ENCODE measurements around the gene NPM1.

NPM1 gene

DNA sequence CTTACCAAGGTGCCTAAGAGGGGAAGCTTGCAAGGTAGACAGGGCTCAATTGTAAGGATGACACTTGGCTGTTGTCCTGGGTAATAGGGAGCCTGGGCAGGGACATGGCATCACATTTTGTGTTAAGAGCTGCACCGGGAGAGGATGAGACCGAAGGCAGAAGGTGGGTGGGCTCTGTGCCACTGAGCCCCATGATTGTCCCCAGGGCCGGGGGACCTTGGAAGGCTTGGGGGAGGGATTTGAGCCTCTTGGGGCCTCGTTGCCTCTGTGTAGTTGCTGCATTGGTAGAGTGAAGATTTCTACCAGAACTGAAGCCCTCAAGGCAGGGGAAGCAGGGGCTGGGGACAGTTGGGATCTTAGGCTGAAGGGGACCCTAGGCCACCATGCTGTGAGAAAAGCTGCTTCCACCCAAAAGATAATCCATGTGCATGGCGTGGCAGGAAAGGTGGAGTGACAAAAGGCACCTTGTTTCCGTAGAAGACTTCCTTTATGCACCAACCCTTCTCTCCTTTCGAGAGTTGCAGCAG, 43.7 kb downstream of the NPM1 start:
- DNase-seq = no peak

DNA sequence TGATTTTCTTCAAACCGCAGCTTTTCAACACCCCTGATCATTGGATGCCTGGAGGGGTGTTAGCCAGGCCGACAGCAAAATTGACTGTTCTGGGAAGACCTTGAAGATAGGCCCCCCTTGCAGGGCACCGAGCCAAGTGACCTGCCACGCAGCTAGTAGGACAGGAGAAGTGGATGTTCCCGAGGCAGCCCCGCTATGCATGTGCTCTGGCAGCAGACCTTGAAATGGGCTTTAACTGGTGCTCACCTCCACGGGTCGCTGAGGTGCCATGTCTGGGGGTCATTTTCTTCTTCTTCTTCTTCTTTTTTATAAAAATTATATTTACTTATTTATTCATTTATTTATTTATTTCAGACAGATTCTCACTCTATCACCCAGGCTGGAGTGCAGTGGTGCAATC, 44.4 kb downstream of the NPM1 start:
- DNase-seq = no peak

DNA sequence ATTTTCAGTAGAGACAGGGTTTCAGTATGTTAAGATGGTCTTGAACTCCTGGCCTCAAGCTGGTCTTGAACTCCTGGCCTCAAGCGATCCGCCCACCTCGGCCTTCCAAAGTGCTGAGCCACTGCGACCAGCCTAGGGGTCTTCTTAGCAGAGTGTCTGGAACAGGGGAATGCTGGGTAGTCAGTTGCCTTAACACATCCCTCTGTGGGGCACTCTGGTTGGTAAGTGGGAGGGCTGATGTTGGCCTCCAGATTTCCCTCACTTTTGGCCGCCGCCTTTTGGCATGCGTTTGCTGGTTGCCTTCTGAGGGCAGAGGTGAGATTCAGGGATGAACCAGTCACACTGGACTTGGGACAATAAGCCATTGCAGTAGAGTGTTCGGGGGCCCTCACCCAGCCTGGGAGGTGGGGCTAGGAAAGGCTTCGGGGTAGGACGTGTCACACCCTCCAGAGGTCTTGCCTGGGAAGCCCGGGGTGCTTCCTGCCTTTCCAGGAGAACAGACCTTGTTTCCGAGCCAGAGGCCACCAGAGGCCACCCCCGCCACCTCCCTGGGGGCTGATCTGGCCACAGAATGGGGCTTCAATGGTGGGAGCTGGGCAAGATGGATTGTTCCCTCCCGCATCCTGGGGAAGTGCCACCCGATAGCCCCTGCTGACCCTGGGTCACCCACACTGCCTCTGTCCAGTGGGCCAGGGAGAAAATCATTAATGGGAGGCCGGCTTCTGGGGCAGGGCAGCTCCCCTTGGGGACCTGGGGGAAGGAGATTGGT, 45.1 kb downstream of the NPM1 start:
- DNase-seq = no peak

DNA sequence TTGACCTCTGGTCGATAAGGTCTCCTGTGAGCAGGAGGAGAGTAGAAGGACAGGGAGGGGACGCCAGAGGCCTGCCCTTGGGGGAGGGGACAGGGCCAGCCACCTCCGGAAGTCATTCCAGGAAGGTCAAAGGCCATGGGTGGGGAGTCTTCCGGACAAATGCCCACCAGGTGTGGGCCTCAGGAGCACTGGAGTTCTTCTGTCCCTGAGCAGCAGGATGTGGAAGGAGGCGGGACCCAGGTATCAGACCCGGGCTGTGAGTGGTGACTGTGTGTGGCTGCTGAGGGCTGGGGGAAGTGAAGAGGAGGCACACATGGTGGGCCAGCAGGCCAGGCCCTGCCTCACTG, 45.7 kb downstream of the NPM1 start:
- DNase-seq = no peak

DNA sequence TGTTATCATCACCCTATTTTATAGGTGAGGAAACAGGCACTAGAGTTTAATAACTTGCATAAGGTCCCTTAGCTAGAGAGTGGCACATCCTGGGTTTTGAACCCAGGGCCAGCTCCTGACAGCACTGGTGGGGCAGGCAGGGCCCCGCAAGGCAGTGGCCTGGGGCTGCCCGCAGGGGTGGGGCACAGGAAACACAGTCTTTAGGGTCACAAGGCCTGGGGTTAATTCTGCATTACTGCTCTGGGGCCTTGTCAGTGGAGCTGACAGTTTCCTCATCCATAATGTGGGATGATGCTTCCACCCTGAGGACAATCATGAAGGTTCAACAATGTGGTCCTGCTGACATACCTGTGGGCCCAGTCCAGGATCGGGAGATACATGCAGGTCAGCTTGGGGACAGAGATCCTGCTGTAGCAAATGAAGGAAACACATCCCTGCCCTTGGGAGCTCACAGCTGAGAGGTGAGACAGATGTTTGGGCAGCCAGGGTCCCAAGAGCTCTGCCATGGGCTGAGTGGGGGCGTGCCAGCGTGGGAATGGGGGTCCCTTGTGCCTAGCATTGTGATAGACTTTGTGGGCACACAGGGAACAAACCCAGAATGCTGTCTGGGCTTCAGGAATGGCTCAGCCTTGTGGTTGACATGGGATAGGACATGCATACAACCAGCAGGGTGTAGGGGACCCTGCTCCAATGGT, 46.5 kb downstream of the NPM1 start:
- no peak for DNase-seq

DNA sequence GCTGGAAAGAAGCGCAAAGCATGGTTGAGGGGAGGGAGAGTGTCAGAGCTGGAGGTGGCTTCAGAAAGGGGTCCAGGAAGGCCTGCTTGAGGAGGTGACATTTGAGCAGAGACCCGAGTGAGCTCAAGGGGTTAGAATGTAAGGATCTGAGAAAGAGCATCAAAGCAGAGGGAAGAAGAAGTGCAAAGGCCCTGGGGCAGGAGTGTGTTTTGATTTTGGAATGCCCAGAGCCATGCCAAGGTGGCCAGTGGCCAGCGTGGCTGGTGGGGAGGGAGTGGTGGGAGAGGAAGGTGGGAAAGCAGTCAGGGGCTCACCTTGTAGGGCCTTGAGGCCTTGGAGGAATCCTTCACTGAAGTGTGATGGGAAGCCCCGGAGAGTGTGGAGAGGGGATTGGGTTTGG, 47.2 kb downstream of the NPM1 start:
- no peak for DNase-seq

DNA sequence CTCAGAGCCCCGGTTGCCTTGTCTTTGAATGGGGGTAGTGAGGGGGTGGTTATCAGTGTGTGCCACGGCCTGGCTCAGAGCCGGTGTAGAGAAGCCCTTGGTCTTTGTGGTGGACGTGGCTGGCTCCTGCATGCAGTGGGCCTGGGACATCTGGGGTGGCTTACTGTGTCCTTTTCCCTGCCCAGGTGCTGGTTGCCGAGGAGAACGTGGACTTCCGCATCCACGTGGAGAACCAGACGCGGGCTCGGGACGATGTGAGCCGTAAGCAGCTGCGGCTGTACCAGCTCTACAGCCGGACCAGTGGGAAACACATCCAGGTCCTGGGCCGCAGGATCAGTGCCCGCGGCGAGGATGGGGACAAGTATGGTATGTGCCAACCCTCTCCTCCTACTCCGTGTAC, 48.3 kb downstream of the NPM1 start:
- no peak for DNase-seq

DNA sequence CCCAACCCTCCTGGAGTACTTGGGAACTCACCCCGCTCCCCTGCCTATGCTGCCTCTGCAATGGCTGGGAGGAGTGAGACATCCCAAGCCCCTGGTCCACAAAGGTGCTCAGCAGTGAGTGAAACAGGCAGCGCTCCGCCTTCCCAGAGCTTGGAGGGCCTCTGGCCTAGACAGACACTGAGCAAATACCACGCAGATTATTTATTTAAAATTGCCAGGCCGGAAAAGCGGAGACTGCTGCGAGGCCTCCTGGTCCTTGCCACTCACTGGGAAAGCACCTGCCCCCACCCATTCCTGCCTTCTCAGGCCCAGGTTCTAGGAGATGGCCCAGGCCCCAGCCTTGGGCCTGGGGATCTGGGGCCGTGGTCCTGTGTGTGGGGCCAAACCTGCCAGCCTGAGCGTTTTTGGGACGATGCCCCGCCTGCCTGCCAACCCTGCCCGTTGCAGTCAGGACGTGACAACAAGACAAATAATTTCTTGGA, 49.2 kb downstream of the NPM1 start:
- no peak for DNase-seq

DNA sequence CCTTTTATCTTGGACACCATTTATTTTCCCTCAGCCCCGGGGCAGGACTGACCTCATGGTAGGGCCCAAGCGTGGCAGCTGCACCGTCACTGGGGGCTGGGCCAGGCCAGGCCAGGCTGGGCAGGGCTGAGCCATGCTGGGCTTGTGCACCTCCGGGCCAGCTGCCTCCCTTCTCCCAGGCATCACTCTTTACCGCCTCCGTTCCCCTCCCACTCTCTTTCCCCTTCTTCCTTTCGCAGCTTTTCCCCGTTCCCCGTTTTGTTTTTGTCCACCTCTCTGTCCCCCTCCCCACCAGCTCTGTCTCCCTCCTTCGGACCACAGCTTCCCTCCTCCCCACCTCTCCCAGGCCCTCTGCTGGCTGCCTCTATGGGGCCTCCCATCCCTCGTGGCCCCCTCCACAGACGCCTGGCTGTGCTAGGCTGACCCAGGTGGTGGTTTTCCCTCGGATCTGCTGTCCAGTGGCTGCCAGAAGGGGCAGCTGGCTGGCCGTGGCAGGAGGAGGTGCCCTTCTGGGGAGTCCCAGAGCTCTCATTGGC, 49.7 kb downstream of the NPM1 start:
- no peak for DNase-seq

DNA sequence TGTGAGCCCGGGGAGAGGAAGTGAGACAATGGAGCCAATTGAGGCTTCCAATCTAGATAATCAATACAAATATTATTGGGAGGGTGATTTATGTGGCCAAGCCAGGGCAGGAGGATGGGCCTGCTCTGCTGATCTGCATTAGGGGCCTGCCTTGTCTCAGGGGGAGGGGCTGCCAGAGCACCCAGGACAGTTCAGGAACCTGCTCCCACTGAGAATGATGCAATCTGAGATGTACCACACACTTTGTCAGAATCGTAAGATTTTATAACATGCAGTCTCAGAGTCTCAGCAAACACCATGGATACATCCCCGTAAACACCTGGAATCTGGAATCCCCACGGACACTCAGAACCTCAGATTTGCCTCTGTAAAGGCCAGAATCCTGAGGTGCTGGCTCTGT, 51.1 kb downstream of the NPM1 start:
- DNase-seq = no peak

DNA sequence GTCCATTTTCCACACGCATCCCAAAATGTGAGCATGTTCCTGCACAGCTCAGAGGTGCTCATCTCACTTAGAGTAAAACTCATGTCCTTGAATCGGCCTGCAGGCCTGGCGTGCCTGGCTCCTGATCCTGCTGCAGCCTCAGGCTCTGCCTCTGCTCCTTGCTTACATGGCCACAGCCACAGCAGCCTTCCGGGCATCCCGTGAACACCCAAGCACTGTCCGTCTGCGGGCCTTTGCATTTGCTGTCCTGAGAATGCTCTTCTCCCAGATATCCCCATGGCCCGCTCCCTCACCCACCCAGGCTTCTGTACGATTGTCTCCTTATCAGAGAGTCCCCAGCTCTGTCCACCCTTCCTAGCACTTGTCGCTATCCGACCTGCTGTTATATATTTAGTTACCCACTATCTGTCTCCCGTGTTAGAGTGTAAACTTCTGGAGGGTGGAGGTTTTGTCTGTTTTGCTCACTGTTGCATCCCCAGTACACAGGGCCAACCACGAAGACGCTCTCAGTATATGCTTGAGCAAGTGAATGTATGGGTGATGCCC, 53.7 kb downstream of the NPM1 start:
- no peak for DNase-seq

DNA sequence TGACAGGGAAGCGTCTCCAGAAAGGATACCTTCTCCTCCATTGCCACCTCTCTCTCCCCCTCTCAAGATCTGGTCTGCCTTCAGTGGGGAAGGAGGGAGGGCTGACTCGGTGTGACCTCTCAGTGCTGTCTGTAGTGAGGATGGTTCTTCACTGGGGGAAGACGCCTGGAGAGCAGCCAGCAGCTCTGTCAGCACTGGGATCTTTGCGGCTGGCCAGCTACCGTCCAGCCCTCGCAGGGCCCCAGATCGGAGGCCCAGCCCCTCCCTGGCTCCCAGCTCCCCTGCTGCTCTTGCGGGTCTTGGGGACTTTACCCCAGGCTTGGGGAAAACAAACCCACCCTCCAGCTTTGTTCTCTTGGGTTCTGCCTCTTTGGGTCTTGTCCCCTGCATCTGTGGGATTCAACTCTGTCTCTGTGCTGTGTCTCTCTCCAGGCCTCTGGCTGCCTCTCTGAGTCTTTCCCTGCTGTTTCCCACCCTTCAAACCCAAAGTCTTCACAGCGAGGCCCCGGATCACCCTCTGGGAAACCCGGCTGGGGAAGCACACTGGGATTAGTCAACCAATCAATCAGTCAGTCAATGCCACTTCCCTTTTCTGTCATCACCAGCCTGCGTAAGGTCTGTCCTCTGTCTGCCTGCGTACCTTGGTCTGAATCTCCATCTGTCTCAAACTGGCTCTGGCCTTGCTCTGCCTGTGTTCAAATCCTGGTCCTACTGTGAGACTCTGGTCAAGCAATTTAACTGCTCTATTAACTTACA, 54.8 kb downstream of the NPM1 start:
- DNase-seq = no peak

DNA sequence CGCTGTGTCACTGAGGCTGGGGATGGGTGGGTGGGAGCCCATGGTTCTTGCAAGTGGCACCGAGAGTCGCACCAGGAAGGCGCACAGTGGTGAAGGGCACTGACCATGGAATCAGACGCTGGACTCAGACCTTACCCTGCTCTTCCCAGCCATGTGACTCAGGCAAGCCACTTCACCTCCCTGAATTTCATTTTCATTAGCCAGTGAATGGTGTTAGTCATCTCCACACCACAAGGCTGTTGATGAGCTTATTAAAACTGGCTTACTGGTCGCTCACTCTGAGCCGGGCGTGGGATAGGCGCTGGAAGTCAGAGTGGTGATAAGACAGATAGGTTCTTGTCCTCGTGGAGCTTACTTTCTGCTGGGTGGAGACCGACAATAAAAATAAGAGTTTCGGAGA, 56.9 kb downstream of the NPM1 start:
- DNase-seq = no peak

DNA sequence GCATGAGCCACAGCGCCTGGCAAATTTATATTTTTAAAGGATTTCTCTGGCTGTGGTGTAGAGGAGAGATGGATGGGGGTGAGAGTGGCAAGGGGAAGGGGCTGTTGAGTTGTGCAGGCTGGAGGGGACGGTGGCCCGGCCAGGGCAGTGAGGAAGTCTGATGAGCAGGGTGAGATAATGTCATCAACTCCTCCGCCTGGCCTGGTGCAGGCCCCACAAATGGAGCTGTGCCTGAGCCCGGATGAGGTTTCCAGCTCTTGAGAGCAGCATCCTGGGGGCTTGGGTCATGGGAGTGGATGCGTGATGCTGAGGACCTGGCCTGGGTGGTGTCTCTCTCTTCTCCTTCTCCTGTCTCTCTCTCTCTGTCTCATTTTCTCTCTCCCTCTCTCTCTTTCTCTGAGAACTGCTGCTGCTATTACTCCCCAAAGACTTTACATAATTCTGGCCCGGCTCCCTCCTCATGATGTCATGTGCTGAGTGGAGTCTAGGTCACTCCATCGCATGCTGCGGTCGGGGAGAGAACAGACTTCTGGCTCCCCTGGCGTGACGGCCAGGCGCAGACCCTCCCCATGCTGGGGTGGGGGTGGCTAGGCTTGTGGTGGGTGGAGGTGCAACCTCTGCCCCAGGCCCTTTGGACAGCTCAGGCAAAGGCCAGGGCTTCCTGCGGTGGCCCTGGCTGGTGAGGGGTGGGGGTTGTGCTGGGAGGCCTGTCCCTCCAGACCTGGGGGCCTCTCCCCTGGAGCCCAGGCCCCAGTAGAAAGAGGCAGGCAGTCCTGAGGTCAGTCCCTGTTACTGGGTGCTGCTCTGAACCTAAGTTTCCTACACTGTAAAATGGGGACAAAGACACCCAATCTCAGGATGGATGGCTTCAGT, 58.2 kb downstream of the NPM1 start:
- DNase-seq = no peak

DNA sequence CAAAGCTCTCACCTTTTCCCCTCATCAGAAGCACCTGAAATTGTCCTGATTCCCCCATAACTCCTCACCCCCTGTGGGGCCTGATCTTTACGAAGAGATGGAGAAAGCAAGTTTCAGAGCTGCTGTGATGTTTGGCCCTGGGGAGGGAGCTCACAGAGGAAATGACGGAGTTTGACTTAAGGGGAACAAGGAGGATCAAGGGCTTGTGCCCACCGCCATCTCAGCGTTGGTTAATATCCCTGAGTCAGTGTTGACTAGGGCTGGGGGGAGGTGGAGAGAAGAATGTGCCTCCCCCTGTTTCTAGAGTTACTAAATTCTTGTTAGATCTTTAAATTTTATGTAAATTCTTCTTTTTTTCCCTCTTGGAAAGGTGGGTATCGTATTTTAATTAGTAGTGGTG, 59.6 kb downstream of the NPM1 start:
- no peak for DNase-seq

DNA sequence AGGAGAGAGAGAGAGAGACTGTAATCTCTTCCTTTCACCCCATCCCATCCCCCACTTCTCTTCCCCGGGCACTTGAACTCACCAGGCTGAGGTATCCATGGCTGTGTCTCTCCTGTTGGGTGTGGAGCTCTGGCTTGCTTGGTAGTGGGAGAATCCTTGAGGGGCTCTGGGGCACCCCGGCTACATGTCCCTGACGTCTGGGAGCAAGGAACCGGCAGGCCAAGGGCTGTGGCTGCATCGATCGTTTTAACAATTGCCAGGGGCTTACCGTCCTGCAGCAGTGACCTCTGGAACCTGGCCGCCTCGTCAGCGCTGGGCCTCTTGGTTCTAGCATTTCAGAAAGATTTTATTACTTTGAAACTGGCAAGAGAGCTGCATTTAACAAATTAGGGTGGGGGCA, 61.8 kb downstream of the NPM1 start:
- DNase-seq = no peak

DNA sequence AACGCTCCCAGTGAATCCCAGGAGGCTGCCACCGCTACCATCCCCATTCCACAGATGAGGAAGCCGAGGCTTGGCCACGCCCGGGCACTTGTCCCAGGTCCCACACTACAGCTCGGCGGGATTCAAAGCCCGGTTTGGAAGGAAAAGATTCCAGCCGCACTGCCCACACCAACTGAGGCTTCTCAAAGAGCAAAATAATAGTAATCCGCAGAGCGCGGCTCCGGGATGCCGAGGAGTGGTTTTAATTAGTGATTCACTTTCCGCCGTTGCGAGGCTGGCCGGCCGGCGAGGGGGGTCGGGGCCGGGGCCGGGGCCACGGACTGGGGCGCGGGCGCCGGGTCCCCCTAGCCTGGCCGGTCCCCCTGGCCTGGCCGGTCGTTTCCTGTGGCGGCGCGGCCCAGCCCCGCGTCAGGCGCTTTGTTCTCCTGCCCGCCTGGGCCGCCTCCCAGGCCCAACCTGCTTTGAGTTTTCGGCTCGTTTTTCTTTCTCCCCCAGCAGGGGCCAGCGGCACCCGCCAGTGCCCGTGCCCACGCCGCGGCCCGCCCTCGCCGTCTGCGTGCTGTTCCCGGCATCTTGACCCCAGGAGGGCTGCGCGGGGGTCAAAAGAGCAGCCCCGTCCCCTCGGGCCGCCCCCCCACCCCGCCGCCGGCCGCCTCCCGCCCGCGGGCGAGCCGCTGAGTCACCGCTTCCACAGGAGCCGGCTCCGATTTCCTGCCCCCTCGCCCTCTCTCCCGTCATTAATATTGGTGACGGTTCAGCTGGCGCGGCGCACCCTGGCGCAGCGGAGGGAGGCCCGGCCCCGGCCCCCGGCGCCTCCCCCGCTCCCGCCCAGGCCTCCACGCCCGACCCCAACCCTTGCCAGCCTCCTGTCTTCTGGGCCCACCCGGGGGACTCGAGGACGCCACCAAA, 63.0 kb downstream of the NPM1 start:
- DNase-seq = no peak

DNA sequence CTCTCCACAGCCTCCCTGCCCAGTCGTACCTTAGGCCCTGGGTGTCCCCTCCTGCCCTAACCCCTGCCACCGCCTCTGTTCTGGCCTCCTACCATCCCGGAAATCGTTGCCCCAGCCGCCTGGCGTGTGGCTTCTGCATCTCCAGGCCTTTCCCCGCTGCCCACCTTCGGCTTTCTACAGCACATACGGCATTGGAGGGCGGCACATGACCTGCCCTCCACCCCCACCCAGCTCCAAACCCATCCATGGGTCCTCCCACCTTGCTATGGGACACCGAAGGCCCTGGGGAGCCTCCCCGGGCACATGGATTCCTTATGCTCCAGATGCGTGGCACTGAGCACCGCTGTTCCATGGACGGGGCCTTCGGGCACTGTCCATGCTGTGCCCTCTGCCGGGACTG, 63.8 kb downstream of the NPM1 start:
- no peak for DNase-seq

DNA sequence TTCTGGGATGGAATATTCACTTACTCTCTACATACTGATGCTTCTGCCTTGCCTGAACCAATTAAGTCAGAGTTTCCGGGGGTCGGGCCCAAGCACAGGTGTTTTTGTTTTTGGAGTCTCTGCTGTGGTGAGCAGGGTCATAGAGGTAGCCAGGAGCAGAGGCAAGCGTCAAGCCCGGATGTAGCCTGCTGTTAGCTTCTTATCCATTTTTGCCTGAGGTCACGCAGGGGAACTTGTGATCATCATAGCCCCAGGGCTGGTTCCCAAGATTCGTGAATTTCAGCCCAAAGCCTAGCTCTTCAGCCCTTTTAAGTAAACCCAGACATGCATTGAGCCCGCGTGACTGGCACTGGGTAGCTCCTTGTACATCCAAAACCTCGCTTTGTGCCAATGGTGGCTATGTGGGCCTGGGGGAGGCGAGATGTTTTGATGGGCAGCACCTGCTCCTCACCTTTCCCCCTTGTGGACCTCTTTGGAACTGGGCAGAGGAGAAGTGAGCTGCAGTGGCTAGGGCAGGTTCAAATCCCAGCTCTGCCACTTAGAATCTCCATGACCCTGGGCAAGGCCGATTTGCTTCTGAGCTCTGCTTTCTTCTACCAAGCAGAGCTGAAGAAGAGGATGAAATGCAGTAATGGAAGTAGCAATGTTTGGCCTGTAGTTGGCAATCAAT, 65.5 kb downstream of the NPM1 start:
- no peak for DNase-seq

DNA sequence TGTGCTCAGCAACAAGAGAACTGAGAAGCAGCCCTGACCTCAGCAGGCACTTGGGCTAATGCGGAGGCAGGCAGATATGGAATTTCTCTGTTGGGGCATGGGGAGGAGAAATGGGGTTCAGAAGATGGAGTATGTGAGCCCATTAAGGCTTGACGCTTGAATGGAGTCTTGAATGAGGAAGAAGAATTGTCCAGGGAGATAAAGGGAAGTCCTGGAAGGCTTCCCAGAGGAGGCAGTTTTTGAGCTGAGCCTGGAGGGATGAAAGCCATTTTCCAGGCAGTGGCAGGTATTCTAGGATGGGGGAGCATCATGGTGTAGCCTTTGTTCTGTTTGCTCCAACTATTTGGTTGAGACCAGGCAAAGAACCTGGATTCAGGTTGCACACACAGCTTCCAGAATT, 66.3 kb downstream of the NPM1 start:
- no peak for DNase-seq

DNA sequence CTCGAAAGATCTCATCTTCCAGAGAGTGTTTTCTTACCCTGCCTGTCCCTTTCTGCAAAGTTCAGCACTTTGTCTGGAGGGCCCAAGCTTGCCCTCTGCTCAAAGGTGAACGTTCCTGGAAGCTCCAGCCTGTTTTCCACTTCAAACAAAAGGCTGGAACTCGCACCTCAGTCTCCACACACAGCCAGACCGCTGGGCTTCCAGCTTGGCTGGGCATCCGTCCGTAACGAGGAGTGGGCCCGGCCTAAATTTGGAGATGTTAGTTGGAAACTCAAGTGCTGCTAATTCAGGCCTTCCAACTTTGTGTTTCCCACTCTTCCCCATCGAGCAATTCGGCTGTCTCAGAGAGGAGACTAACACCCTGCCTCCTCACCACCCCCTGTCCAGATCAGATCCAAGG, 66.9 kb downstream of the NPM1 start:
- no peak for DNase-seq
